ENCODE data around the gene FFAR4. TPM values are rescaled to one million over a fixed set of nuclear protein-coding genes. Genes with fewer than 3 reads are reported as not detected.
A peak's percentile ranks its signal among the peaks of the same experiment; 100 is the strongest.
"Not testable (repeated sequence)": the region's sequence is repeated elsewhere in the genome, so short reads cannot be mapped to it uniquely, and the experiment has no call there.

FFAR4 gene
- total RNA-seq = not detected in 2 replicates

DNA sequence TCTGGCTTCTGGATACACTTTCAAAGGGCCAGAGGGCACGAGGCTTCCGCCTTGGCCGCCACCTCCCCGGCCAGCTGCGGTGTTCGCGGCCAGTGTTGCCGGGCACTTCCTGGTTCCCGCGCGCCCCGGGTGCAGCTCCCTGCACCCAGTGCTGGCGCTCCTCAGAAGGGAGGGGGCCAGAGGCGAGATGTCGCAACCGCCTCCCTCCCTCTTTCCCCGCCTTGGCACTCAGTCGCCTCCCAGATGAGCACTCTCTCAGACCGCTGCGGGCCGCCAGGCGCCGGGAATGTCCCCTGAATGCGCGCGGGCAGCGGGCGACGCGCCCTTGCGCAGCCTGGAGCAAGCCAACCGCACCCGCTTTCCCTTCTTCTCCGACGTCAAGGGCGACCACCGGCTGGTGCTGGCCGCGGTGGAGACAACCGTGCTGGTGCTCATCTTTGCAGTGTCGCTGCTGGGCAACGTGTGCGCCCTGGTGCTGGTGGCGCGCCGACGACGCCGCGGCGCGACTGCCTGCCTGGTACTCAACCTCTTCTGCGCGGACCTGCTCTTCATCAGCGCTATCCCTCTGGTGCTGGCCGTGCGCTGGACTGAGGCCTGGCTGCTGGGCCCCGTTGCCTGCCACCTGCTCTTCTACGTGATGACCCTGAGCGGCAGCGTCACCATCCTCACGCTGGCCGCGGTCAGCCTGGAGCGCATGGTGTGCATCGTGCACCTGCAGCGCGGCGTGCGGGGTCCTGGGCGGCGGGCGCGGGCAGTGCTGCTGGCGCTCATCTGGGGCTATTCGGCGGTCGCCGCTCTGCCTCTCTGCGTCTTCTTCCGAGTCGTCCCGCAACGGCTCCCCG lies at the start of gene FFAR4:
Gene FFAR4 (plus strand): TSS at position 231 of the 842 bp plus-strand sequence. CDS start 56 bp downstream, at position 287.
- no peak for DNase-seq (ENCODE audit: low read depth in 2 of 2)

DNA sequence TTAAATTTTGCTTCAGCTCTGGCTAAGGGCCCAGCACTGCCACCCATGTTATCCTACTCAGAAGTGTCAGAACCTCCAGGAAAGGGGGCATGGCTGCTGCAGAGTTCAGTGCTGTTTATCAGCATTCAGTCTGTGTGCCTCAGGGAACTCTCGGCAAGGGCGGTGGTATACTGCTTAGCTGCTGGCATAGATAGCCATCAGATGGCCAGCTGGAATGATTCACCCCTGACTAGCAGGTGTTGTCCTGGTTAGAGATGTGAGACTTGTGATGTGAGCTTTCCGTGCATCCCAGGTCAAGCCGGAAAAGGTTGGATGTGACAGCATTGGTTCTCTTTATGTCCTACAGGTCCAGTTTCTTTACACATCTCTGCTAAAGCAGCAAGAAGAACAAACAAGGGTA lies 47.9 kb upstream of the FFAR4 start:
- DNase-seq (ENCODE audit: low read depth in 2 of 2) = no peak

DNA sequence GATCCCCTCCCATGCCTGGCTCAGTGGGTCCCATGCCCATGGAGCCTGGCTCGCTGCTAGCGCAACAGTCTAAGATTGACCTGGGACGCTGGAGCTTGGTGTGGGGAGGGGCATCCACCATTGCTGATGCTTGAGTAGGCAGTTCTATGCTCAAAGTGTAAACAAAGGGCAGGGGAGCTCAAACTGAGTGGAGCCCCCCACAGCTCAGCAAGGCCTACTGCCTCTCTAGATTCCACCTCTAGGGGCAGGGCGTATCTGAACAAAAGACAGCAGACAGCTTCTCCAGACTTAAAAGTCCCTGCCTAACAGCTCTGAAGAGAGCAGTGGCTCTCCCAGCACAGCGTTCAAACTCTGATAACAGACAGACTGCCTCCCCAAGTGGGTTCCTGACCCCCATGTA lies 31.2 kb upstream of the FFAR4 start:
- no peak for DNase-seq (ENCODE audit: low read depth in 2 of 2)

DNA sequence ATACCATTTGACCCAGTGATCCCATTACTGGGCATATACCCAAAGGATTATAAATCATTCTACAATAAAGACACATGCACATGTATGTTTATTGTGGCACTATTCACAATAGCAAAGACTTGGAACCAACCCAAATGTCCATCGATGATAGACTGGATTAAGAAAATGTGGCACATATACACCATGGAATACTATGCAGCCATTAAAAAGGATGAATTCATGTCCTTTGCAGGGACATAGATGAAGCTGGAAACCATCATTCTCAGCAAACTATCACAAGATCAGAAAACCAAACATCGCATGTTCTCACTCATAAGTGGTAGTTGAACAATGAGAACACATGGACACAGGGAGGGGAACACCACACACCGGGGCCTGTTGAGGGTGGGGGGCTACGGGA lies 25.6 kb upstream of the FFAR4 start:
- not testable (repeated sequence) for DNase-seq (ENCODE audit: low read depth in 2 of 2)

DNA sequence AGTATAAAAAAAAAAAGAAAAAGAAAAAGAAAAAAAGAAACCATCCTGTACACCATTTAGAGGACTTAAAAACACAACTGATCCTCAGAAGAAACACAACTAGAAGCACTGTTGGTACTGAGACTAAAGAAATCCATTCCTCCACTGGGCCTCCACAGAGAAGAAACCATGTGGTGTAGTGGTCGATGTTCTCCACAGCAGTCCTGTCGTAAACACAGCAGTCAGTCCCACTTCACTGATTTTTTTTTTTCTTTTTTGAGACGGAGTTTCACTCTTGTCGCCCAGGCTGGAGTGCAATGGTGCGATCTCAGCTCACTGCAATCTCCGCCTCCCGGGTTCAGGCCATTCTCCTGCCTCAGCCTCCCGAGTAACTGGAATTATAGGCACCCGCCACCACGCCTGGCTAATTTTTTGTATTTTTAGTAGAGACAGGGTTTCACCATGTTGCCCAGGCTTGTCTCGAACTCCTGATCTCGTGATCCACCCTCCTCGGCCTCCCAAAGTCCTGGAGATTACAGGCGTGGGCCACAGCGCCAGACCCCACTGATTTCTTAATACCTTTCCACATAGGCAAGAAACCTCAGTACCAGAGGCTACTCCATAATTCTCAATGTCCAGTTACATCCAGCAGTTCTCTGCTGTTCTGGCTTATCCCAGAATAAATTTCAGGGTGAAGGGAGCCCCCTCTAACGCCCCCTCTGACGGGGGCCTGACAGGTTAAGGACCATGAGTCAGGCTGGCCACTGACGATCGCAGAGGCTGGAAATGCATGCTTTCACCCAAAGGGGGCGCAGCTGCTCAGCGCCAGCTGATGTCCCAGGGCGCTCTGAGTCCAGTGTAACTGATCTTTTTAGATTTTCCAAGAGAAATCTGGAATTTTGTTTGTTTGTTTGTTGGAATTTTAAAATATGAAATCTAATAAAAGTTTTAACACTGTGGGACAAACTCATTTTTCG lies 24.8 kb upstream of the FFAR4 start:
- DNase-seq (ENCODE audit: low read depth in 2 of 2) = peak; percentile 65 to 70

DNA sequence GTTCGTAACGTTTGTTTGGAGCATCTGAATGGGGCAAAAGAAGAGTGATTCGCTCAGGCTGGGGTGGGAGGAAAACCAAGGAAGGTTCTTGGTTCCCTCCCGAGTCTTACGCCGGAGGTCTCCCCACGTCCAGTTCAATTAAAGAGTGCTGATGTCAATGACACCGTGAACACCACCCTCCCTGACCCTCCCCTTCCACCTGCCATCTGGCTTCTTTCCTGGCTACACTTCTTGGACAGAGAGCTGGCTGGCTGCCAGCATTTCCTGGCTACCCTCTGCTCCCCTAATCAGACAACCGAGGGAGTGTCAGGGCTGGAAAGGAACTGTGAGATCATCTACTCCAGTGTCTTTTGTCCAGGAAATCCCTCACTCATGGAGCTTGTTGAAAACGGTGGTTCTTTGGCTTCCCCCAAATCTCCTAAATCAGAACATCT lies 24.1 kb upstream of the FFAR4 start:
- peak; percentile 24 to 65 for DNase-seq (ENCODE audit: low read depth in 2 of 2)

DNA sequence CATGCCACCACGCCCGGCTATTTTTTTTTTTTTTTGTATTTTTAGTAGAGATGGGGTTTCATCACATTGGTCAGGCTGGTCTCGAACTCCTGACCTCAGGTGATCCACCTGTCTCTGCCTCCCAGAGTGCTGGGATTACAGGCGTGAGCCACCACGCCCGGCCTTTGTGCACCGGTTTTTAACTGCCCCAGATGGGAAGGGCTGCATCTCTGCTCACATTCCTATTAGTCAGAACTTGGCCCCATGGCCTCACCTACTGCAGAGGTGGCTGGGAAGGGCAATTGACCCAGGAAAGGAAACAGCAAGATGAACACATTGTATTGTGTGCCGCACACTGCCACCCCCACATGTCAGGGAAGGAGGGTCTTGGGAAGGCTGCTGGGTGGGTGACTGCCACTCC lies 19.5 kb upstream of the FFAR4 start:
- not testable (repeated sequence) for DNase-seq (ENCODE audit: low read depth in 2 of 2)

DNA sequence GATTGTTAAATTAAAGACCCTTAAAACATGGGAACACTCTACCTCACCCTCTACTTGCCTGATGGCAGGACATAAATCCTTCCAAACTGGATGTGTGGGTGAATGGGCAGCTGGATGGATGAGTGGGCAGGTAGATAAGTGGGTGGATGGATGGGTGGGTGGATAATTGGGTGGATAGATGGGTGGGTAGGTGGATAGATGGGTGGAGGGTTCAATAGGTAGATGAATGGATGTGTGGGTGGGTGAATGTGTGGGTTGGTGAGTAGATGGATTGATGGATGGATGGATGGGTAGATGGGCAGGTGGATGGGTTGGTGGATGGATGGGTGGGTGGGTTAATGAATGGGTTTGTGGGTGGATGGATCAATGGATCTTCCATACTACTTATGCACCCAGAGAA lies 18.9 kb upstream of the FFAR4 start:
- no peak for DNase-seq (ENCODE audit: low read depth in 2 of 2)

DNA sequence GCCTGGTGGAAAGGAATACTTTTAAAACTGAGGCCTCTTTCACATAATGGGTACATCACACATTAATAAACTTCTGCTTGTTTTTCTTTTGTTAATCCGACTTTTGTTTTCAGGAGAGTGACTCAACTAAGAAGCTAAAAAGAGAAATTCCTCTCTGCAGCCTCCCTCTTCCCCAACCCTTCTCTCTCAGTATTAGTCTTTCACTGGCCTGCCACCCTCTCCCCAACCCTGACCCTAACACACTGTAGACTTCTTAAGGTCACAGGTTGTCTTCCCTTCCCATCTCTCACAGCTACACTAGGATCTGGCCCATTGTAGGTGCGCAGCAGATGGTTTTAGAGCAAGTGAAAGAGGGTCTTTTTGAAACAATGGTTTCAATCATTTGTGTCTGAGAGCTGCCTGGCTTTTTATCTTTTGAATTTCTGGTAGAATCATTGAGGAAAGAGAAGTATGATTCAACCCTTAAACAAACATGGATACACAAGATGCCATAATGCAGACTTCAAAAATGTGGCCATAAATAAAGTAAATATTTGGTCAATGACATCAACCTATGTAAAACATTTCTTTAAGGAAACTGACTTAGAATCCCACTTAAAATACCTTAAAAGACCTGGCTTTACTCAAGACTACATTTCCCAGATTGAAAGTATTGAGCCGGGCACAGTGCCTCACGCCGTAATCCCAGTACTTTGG lies 17.9 kb upstream of the FFAR4 start:
- no peak for DNase-seq (ENCODE audit: low read depth in 2 of 2)

DNA sequence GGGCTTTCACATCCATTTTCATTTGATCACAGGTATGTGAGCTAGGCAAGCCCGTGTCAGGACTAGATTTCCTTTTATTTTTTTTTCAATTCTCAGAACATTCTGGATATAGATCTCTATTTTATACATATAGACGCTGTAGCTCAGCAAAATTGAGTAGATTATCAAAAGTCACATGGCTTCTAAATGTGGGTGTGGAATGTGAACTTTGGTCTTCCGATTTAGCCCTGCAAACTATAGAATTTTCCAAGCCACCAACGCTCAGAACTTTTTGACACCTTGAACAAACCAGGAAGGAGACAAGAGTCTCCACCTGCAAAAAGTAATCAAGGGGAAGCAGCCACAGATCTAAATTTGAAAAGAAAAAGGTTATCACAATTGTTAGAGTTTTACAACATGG lies 15.9 kb upstream of the FFAR4 start:
- no peak for DNase-seq (ENCODE audit: low read depth in 2 of 2)

DNA sequence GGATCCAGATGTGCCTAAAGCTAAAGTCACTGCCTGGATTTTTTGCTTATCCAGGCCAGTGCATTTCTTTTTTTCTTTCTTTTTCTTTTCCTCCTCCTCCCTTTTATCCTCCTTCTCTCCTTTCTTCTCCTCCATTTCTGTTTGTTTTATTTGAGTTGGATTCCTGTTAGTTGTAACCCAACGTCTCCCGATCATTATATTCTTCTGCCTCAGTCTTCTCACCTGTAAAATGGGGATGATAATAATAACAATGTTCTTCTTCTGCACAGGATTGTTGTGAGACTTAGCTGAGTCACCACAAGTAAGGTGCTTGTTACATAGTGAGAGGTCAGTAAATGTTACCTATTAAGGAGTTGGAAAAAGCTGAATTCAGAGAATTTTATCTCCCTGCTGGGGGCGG lies 13.7 kb upstream of the FFAR4 start:
- no peak for DNase-seq (ENCODE audit: low read depth in 2 of 2)

DNA sequence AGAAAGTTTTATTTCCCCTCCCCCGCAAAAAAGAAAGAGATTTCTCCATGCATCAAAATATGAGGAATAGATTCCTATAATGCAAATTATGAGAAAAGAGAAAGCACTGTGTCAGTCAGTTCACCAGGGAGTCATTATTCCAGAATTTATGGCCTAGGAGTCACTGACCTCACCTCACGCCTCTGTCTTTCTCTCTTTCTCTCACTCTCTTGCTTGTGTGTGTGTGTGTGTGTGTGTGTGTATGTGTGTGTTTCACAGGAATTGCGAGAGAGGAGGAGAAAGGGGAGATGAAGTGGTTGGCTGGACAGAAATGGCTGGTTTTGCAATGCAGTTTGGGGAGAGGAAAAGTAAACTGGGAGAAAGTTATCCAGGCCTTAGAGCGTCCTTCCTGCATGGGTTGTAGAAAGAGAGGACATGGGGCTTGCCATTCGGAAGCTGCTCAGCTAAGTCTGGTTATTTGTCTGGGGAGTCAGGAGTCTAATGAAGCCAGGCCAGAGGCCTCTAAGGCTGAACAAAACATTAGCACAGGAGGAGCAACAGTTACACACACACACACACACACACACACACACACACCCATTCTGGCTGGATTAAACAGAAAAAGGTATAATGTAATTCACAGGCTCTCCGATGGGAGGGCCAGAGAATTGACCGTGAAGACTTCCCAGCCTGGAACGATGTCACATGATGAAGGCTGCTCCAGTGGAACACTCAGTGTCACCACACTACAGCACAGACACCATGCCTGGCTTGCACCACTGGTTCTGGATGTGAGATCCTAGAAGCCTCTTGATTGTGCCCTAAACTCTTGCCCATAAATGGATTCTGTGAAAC lies 12.8 kb upstream of the FFAR4 start:
- no peak for DNase-seq (ENCODE audit: low read depth in 2 of 2)

DNA sequence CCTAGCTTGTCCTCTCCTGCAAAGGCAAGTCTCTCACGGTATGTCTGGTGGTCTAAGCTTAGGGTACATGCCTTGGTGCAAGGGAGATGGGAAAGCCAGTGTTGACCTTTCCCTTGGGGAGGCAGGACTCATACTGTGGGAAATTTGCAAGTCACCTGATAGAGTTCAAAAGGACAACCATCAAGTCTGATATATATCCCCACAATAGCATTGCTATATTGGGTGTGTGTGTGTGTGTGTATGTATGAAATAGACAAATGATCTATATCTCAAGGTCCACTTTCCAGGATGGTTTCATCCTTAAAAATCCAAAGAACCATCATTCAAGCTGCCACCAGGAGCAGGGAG lies 12.2 kb upstream of the FFAR4 start:
- DNase-seq (ENCODE audit: low read depth in 2 of 2) = no peak

DNA sequence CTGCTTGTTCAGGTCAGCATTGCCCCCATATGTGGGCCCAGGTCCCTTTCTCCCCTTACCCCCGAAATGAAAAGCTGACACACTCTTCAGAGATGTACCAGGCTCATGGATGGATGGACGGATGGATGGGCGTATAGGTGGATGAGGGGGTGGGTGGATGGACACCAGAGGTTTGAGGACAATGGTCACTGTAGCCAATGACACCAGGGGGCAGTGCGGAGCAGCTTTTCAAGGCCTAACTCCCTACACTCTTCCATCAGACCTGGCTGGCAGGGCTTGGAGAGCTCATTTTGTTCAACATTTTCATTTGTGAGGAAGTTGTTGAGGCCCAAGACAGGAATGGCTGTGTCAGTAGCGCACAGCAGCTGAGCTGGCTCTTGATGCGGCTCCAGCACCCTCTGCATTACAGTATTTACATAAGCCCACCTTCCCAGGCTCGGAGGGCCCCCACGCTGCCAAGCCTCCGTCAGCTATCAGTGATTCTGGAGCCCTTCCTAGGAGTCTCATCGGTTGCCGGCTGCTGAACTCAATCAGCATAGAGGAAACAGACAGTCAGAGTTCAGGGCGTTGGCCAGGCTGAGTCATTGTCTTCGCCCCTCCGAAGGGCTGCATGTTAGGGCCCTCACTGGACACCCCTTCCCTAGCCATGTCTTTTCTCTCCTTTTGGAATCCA lies 11.6 kb upstream of the FFAR4 start:
- peak; percentile 75 to 83 for DNase-seq (ENCODE audit: low read depth in 2 of 2)

DNA sequence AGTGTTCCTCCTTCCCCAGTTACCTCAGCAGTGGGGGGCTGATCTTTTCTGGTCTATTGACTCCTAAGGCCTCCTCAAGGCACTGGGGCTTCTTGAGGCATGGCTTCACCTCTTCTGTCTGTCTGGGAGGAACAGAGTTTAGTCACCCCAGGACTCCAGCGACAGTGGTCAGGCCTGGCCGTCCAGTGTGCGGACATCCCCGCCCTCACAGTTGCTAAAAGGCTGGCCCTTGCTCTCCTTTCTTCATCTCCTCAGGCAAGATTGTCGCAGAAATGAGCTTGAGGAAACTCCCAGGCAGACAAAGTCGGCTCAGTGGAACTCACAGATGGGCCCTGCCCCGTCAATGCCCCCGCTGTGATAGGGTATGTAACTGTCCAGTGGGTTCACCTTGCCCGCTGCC lies 7.0 kb upstream of the FFAR4 start:
- no peak for DNase-seq (ENCODE audit: low read depth in 2 of 2)

DNA sequence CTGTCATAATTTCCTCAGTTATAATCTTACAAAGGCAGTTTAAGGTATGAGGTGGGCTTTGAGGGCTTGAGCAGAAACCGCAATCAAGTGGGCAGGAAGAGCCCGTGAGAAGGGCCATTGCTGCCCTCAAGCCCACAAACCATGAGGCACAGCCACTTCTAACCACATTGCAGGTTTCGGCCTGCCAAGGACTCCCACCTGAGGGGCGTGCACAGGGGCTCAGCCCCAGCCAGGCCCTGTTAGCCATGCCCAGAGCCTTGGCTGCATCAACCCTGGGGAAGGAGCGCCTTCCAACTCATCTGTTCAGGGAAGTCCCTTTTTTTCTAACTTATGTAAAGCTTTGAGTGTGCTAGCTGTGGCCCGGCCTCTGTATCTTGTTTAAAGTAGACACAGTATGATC lies 5.9 kb upstream of the FFAR4 start:
- DNase-seq (ENCODE audit: low read depth in 2 of 2) = no peak

DNA sequence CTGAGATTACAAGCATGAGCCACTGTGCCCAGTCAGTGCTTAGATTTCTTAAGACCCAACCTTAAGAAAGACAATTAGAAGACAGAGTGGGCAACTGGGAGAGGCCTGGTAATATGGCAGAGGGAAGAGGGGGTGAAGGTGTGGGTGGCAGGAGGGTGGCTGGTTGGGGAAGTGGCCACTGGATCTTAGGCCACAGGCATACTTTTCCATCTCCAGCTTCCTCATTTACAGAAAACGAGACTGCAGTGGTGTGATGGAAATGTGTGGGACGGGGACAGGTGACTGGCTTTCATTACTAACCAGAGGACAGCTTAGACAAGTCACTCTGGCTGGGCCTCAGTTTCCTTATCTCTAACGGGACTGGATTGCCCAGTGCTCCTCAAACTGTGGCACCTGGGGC lies 1.0 kb upstream of the FFAR4 start:
- DNase-seq (ENCODE audit: low read depth in 2 of 2) = no peak

DNA sequence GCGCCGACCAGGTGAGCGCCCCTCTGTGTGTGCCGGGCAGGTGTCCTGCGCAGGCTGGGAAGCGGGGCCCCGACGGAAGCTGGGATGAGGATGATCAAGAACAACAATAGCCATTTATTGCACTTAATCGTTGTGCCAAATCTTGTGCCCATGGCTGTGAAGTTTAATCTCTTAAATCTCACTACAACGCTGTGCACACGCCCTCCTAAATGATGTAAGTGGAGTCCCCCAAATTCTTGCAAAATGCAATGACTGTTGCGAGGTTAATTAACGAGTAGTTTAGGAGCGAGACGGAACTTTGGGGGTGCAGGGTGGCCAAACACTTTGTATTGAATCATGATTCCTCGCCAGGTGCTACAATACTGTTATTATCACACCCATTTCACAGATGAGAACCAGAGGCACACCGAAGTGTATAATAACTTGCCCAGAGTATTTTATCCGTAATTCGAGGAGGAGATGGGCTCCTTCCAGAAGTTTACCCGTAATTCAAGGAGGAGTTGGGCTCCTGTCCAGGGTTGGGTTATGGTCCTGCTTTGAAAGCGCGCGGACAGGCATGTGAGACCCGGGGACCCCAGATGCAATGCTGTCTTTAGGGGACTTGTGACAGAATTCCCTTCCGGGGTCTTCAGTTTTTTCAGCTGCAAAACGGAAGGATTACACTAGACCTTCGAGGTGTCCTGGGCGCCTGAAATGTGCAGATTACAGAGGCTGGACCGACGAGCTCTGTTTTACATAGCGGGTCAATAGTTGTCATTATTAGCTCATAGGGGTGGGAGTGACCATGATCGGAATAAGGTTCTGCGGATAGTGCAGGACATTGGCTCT lies 1.0 kb downstream of the FFAR4 start:
- DNase-seq (ENCODE audit: low read depth in 2 of 2) = no peak

DNA sequence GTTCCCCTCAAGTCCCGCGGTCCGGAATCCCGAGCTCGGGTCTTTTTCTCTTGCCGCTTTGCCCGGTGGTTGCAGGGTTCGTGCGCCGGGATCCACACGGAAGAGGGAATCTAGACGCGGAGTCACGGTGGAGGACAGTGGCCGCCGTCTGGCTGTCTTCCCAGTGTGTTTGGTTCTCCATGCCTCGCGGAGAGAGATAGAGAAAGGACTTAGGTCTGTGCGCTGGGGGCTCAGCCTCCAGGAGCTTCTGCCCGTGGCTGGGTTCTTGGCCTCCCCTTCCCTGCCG lies 1.6 kb downstream of the FFAR4 start:
- no peak for DNase-seq (ENCODE audit: low read depth in 2 of 2)

DNA sequence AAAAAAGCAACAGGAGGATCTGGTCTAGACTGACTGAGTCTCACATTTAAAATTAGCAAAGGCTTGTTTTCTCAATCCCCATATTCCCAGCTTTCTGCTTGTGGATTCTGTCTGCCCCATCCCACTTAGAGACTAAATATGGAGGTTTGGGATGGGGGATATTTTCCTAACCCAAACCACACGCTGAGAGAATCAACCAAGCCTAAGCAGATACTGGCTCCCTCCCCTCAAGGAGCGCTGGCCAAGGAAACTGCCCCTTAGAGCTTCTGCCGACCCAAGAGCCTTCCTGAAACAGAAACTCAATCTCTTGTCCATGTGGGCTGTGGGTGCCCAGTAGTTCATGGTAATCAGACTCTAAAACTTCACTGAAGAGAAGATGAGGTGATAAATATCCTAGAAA lies 3.9 kb downstream of the FFAR4 start:
- no peak for DNase-seq (ENCODE audit: low read depth in 2 of 2)

Data from lung microvascular endothelial cell (primary cell).